HG03571 (cell line): ENCODE data around the gene MEX3B.
"Not testable (repeated sequence)": the region's sequence is repeated elsewhere in the genome, so short reads cannot be mapped to it uniquely, and the experiment has no call there.

ENCODE experiments used
- ATAC-seq: cut with Tn5 transposase; IDR thresholded peaks from one replicate; pipeline ENCODE4 v1.9.1; 2021; ENCODE audit not compliant: unreplicated experiment

The MEX3B gene

GRCh38 chr15:82014989-82015388, 30.8 kb downstream of the MEX3B start:
- no peak for ATAC-seq

- no peak for ATAC-seq
Measured at GRCh38 chr15:82012908-82013307, 32.9 kb downstream of the MEX3B start.

- no peak for ATAC-seq
Measured at GRCh38 chr15:82005239-82005638, 40.6 kb downstream of the MEX3B start.

GRCh38 chr15:82003916-82004315, 41.9 kb downstream of the MEX3B start:
- no peak for ATAC-seq

GRCh38 chr15:81995081-81995480, 50.7 kb downstream of the MEX3B start:
- not testable (repeated sequence) for ATAC-seq

- no peak for ATAC-seq
Measured at GRCh38 chr15:81992523-81992922, 53.3 kb downstream of the MEX3B start.
